Myometrial cell (primary cell): ENCODE measurements around the gene SRSF1. TPM values are rescaled to one million over a fixed set of nuclear protein-coding genes. Genes with fewer than 3 reads are reported as not detected.

ENCODE experiments used
- total RNA-seq: library from RNA; depleted of rRNA; stranded (reverse); fragments of >200 nt; gene quantifications from 2 replicates; pipeline ENCODE4 v1.2.3, GENCODE V29; 2015

Gene SRSF1
- 161 and 194 TPM in 2 replicates for total RNA-seq

DNA sequence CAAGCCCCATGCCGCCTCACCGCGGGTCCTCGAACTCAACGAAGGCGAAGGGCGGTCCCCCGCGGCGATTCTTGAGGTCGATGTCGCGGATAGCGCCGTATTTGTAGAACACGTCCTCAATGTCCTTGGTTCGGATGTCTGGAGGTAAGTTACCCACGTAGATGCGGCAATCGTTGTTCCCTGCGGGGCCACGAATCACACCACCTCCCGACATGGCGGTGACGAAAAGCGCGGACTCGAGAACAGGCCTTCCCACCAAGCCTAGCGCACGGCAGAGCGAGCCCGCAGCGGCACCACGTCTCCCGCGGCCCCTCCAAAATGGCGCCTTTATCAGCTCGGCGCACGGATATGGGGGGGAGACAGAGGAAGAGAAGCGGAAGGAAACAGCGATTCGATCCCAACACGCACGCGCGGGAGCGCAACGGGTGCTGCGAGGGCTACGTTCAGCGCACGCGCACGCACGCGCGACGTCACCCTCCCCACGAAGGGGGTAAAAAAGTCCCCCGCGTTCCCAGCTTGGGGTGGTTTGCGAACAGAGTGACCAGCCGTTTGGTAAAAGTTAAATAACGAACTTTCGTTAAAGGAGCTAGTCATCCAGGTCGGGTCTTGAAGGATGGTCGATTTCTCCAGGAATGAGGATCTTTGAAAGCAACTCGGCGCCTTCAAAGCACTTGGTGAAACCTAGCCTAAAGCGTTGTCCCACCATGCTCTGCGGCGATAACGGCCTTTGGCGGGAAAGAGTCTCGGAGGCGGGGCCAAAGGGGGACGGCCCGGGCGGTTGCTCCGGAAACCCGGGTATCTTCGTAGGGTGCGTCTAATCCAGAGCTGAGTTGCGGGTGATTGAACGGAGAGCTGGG, at the start of gene SRSF1:
Gene SRSF1, minus strand, starts transcription at position 323 of the 857 bp plus-strand sequence. Its CDS starts 109 bp downstream, at position 214.

GRCh38 chr17:57987581-57988300, 19.3 kb downstream of the SRSF1 start, which contains the start of gene VEZF1:
VEZF1 (minus strand) TSS chr17:57988254; CDS start chr17:57988111, 143 bp downstream.

GRCh38 chr17:57955183-57955931, 51.7 kb downstream of the SRSF1 start, which contains the start of gene CUEDC1:
CUEDC1 (minus strand) TSS chr17:57955412; CDS start chr17:57885564, 69,848 bp downstream.

Other genes starting within 250 kb of the SRSF1 start
- 40.1 and 45.5 TPM in 2 replicates for gene MRPS23, start 157.2 kb downstream of the SRSF1 start, total RNA-seq
- gene CUEDC1, start 51.8 kb downstream of the SRSF1 start, total RNA-seq: 8.6 and 10.5 TPM in 2 replicates
- gene VEZF1, start 19.0 kb downstream of the SRSF1 start, total RNA-seq: 25.1 and 43.1 TPM in 2 replicates
- 10.1 and 11.8 TPM in 2 replicates for gene DYNLL2, start 76.2 kb upstream of the SRSF1 start, total RNA-seq
- not detected in 2 replicates for gene OR4D1, start 141.1 kb upstream of the SRSF1 start, total RNA-seq
- gene OR4D2, start 159.7 kb upstream of the SRSF1 start, total RNA-seq: not detected in 2 replicates
- not detected in 2 replicates for gene EPX, start 185.5 kb upstream of the SRSF1 start, total RNA-seq
- 17.4 and 40.1 TPM in 2 replicates for gene MKS1, start 212.0 kb upstream of the SRSF1 start, total RNA-seq
- not detected in 2 replicates for gene LPO, start 231.3 kb upstream of the SRSF1 start, total RNA-seq